ENCODE measurements around the gene CMTM6.

- TF ChIP-seq, protein P1, sequence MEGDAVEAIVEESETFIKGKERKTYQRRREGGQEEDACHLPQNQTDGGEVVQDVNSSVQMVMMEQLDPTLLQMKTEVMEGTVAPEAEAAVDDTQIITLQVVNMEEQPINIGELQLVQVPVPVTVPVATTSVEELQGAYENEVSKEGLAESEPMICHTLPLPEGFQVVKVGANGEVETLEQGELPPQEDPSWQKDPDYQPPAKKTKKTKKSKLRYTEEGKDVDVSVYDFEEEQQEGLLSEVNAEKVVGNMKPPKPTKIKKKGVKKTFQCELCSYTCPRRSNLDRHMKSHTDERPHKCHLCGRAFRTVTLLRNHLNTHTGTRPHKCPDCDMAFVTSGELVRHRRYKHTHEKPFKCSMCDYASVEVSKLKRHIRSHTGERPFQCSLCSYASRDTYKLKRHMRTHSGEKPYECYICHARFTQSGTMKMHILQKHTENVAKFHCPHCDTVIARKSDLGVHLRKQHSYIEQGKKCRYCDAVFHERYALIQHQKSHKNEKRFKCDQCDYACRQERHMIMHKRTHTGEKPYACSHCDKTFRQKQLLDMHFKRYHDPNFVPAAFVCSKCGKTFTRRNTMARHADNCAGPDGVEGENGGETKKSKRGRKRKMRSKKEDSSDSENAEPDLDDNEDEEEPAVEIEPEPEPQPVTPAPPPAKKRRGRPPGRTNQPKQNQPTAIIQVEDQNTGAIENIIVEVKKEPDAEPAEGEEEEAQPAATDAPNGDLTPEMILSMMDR (conservative IDR thresholded peaks at IDR 0.05 in 1 of 2, IDR thresholded peaks at IDR 0.05 in 1 of 2; ENCODE audit: extremely low read depth in 1 of 2, insufficient read depth in 1 of 2, low read depth in 1 of 2, low read length in 2 of 2): no peak
- TF ChIP-seq EZH2 (IDR thresholded peaks at IDR 0.05; ENCODE audit: borderline replicate concordance, low read length): no peak
Observed at GRCh38 chr3:32449691-32450090, 53.0 kb downstream of the CMTM6 start.

Data from mammary epithelial cell (primary cell).